HG02885 (cell line): ENCODE results near the gene ETV5.

Experiments used
- ATAC-seq: cut with Tn5 transposase; IDR thresholded peaks from one replicate; pipeline ENCODE4 v1.9.1; 2021; ENCODE audit warnings: mild to moderate bottlenecking; ENCODE audit not compliant: unreplicated experiment, poor library complexity

Gene ETV5

DNA sequence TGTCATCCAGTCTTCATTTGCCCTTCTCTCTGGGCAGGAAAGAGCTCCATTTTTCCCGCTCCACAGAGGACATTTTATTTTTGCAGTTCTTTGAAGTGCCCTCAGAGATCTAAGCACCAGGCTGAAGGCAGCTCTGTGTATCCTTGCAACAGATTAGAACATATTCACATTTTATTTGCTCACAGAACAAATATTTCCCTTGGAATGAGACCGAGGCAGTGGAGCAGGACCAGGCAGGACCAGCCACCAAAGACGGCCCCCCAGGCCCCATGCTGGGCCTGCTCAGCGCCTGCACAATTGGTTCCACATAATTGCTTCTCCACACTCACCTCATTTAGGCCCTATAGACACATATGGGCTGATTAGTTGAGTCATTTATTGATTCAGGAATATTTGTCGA lies 15.7 kb upstream of the ETV5 start:
- no peak for ATAC-seq

DNA sequence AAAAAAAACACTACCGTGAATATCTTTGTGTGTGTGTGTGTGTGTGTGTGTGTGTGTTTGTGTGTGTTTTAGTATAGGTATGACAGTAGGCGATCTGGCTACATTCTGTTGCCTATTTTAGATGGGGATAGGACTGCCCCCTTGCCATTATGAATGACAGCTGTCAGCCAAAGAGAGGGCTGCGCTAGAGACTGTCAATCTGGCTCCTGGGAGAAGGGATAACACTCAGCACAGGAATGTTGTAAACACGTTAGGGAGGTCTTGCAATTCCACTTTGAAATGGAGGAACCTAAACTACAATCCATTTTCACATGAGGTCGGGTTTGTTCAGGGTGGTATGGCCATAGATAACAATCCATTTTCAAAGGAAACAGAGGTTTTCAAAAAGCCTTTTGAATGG lies 14.1 kb upstream of the ETV5 start:
- no peak for ATAC-seq

DNA sequence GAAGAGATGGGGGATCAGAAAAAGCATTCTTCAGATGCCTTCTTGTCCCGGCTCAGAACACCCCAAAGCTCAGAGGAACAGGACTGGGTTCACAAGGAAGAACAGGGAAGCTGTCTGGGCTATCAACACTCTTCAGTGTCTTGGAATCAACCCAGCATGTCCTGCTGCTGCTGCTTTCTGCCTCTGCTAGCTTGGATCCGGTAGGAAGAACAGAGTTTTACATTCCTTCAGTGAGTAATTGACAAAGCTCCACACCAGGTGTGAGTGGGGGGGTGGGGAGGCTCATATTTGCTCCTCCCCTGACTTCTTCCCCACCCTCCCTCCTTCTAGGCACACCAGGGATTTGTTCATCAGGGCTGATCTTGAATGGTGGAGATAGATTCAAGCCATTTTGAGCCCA lies 13.1 kb upstream of the ETV5 start:
- ATAC-seq: no peak

DNA sequence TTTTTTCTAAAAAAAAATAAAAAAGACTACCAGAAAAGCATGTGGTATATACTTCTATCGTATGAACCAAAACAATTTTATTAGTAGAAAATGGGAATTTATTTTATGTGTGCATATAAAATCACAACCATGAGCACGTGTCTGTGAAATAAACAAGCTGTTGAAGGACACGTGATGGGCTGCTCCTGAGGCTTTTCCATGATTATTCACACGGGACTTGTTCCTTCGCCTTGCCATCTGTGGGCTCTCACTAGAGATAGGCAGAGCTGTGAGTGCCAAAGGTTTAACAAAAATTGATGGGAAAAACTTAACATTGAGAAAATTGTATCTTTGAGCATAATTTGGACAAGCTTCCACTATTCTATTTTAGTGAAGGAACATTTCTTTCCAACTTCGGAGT lies 12.4 kb upstream of the ETV5 start:
- no peak for ATAC-seq

DNA sequence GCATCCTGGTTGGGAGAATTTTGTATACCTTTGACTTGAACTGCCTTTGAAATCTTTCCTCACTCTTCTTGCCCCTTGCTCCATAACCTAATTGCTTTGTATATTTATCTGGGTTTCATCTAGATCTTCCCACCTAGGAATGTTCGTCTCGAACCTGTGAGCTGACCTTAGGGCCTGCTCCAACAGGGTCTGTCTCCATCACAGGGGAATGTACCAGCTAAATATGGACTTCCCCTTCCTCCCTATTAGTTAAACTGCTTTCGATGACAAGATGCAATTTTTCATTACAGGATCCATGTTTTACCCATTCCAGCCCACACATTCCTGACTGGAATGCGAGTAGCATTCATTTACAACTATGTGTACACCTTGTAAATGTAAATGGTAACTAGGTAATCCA lies 10.6 kb upstream of the ETV5 start:
- ATAC-seq: no peak

DNA sequence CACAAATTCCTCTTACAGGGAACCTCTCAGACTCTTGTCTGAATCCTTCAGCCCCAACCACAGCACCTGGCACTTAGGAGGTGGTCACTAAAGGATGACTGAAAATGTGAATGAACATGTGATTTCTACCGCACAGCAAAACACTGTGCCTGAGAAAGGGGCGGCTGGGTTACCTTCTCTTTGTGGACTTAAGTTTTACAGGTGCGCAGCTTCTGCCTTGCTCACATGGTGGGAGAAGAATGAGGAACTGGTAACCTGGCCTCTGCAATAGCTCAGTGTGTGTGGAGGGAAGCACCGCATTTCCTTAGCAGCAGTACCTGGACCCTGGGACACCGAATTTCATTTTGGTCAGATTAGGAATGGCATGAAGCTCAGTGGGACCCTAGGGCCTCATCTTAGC lies 9.8 kb upstream of the ETV5 start:
- ATAC-seq: no peak

DNA sequence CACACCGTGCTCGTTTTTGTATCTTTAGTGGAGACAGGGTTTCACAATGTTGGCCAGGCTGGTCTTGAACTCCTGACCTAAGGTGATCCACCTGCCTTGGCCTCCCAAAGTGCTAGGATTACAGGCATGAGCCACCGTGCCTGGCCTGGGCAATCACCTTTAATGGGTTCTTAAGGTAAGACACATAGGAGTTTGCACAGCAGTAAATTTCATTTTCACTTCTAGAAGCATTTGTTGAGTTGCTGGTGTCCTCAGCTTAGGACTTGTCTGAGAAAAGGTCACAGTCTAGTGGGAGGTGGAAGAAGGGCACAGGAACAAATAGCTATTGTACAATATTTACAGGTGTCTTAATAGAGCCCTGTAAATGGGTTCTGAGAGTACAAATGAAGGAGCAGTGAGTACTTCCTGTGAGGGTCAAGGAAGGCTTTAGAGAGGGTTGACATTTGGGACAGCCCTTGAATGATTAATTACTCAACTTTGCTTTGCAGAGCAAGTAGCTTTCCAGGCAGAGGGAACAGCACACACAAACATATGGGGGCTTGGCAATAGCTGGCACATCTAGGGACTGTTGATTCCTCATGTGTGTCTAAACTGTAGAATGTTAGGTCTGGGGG lies 8.7 kb upstream of the ETV5 start:
- ATAC-seq: no peak

DNA sequence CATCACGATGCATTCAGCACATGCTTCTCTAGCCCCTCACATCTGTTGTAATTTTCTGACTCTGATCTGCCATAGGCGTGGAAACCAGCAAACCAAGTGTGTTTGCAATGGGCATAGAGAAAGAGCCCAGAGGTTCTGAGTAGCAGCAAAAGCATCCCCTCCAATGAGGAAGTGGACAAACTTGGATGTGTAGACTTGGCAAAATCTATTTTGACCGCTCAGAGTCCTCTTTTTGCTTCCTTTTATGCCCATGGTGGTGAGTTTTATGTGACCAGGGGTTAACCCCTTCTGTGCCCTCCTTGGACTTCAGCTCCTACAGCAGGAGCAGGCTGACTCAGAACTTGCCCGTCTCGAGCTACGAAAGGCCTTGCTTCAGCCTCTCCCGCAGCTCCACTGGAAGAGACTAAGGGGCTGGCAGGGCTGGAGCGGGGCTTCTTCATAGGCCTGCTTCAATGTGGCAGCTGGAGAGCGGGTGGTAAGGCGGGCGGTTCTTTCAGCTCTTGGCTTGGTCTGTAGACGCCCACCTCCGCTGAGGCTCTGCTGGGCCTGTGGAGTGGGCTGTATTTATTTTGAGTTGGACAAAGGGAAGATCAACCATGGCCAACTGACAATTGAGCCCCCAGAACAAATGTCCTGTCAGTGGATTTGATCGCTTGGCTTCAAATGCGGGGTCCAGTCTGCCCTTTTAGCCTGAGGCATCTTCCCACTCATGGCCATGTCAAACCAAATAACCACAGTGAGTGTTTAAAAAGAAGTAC lies 6.5 kb upstream of the ETV5 start:
- ATAC-seq: no peak

DNA sequence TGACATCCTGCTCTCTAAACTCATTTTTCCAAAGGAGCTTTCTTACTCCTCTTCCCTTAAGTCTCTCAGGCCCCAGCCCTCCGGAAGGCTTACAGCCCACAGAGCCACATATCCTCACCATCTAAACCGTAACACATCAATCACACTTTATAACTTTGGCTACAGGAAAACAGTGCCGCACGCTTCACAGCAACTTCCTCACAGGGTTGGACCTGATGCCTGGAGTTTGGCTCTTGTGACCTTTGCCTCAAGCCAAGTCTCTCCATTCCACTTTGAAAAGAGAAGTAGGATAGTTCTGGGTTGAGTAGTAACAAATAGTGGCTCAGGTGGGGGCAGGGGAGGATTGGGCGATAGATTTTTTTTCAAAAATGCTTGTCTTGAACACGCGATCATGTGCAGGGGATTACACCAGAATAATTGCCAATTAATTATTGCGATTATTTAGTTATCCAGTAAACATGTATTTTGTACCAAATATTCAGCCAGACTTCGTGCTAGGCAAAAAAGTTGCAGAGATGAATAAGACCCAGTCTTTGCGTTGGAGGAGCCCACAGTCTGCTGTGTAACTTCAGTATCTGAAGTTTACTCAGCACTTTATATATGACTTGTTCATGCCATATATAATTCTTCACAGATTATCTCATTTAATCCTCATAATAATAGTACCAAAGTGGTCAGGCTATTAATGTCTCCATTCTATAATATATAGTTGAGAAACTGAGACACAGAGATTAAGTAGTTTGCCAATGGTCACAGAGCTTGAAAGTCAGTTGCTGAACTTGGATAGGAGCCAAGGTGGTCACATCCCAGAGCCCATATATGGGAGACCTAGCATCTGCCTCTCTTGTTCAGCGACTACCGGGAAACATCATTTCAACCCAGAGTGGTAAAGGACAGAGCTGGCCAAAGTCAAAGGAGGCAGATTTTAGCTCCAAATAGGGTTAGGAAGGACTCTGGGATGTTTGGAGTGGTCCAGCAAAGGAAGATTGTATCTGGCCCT lies 2.4 kb upstream of the ETV5 start:
- ATAC-seq: no peak

DNA sequence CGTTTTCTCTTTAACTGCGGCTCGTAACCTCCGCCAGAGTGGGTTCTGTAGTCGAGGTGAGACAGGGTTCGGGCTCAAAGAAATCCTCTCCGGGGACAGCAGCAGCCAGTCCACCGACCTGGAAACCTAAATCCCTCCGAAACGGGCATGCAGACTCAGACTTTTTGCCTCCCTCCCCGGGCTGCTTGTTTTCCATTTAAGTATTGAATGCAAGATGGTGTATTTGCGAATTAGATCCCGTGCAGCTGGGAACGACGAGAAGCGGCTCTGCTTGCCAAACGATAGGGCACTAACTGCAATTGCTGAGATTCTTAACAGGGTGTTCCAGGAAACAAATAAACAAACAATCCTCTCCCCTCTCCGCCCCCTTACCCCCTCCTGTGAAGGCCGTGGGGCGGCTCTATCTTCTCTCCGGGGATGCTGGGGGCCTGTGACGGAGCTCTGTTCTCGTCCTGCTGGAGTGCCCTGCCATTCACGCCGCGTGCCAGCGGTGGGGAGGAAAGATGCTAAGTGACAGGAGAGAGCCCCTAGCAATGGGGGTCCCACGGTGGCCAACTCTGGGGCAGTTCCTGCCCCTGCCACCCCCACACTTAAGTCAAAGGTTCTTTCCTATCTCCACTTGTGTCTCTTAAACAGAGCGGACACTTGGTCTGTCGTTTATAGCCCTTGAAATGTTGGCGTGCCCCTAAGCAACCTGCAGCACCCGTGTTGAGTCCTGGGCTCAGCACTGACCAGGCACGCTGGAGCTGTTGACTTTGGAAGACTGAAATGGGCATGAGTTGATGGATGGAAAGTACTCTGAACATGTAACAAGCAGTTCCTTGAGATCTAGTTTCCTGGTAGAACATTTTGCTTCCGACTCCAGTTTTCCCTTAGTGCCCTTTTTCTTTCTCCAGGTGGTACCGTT lies 1.3 kb upstream of the ETV5 start:
- ATAC-seq: no peak

DNA sequence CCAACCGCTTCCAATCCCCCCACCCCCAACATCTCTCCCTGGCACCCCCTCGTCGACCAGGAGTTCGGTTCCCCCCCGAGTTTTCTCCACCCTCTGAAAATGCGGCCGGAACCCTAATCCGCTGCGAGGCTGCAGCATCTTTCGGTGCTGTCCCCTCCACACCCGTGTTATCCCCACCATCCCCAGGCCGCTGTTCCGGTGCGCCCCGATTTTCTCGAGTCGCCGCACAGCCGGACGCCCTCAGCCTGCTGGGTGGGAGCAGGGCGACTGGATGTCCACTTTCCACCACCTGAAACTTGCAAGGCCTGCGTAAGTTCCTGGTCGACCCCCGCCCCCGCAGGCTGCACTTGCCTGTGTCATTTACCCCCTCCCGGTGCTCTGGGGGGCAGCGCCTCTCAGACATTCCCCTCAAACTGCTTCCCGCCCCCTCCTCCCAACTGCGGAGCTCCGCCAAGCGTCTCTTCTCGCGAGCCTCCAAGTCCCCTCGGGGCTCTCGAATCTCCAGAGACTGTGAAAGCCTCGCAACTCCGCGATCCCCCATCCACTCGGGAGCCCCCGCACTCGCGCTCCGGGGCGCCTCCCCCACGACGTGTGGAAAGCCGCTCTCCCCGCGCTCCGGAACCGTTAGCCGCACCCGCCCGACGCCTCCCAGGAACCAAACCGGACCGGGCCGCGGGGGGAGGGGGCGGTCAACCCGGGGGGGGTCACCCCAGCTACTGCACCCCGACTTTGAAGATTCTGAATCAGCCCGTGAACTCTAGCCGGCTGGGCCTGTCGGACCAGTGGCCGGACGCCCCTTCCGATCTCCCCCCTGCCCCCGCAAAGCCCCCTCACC lies 566 bp downstream of the ETV5 start:
- ATAC-seq: no peak

DNA sequence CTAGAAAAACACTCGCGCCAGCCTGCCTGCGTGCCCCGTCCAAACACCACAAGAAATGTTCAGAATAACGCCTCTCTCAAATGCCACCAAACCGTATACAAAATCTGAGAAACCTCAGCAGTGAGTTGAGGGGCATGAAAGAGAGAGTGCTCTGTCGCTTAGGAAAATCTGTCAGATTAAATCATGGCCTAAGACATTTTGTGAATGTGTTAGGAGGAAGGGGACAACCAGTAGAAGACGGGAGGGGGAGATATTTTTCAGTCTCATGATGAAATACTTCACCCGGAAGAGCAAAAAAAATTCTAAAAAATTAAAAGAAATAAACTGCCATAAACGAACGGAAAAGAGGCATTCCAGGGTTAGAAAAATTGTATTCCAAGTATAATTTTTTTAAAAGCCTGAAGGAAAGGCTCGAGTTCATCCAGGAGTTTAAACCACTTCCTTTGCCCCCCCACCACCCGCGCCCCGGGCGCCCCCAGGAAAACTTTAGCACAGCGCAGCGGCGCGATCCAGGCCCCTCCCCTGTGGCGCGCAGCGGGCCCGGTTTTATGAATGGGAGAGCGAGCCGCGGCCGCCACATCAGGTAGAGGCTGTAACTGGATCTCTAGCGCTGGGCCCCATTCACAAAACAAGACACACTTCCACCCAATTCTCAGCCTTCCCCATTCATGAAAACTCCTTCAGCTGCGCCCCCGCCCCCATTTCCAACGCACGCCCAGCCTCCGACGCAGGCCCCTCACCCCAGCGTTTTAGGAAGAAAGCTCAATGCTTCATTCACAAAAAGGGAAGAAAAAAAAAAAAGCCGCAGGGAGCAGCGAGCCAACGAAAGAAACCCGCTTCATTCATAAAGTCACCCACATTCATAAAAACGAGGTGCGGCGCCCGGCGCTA lies 1.4 kb downstream of the ETV5 start:
- peak; percentile 27 for ATAC-seq

DNA sequence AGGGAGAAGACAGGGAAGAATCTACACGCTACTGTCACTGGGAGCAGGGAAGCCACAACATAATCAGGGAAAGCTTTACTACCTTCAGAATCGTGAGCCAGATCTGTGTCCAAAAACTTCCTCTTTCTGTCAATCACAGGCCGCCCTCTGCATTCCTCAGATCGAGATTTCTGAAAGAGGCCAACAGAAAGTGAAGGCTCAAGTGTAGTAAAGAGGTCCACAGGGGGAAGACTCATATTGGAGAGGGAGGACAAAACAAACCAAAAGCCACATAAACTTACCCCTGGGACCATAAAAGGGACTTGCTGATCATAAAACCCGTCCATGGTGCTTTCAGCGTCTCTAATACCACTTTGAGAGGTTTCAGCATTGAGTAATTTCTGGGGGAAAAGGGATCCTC lies 3.3 kb downstream of the ETV5 start:
- no peak for ATAC-seq

DNA sequence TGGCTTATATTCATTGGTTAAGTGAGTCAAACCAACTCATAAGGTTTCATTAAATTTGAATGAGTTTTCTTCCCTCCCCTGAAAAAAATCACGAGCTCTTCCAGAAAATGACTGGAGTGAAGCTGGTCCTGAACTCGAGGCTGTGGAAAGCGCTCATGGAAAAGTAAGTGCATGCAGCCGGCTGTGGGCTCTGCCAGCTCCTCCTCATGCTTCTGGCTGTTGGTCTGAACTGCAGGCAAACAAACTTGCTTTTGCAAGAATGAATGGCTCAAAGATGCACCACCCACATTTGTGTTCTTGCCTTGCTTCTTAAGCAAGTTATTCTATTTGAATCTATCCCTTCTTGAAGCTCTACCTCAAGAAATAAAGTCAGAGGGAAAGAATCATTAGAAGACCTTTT lies 6.2 kb downstream of the ETV5 start:
- ATAC-seq: no peak

DNA sequence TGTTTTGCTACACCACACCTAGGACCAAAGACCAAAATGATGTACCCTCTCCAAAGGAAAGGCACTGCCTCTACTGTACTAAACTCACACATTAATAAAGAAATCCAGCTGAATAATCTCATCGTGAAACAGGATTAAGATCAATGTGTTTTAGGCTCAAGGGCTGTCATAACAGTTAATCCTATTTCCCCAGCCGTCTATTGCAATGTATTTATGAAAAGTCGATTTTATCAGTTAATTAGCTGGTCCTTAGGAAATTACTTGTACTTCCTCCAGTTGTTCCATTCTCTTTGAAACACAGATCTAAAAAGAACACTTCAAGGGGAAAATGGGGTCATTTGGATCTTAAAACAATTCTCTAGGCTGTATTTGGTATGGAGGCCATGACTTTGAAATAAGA lies 8.5 kb downstream of the ETV5 start:
- ATAC-seq: no peak

DNA sequence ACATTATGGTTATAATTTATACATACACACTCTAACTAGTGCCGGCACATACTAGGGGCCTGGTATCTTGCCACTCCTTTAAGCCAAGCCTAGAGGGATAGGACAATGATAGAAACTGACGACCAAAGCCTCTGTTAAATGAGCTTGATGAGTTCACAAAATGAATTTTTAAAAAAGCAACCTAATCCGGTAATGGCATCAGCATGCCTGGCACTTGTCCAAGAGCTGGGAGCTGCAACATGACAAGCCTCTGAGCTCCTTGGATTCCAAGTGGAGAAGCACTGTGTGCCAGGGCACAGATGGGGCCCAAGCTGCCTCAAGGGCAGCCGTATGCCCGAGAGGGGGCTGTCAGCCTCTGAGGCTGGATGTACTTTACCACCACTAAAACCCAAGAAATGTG lies 9.7 kb downstream of the ETV5 start:
- no peak for ATAC-seq

DNA sequence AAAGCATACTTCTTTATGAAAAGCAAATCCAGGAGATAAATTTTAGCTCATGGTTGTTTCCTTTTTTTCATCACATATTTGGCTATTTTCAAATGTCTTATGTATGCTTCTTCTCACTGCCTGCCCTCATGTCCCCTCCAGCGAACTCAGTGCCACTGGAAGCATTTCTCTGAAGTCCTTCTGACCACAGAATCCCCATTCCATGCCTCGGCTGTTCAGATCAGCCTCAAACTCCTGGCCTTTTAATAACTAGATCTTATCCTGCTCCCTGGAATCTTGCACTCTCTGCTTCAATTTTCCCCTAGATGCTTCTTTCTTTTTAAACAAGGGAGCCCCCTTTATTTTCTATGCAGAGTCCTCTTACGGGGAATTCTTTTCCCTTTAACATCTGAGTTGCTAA lies 10.1 kb downstream of the ETV5 start:
- no peak for ATAC-seq
